Tibial nerve (tissue), 3 donors: ENCODE measurements around the gene DISP2.

Source experiments
- CTCF ChIP-seq, 5 experiments: fragments of 200-600 bp in 3 of 5; fragments of 450-650 bp in 2 of 5; sonication (generic) in 3 of 5; IDR thresholded peaks; one replicate each; pipeline ENCODE4 v1.5.1; 2016 to 2019; ENCODE audit warnings: antibody characterized with exemption in 5 of 5, mild to moderate bottlenecking in 3 of 5, moderate library complexity in 2 of 5
- POLR2A ChIP-seq, 2 donors: fragments of 450-650 bp; IDR thresholded peaks; one replicate each; pipeline ENCODE4 v1.6.1; 2017; ENCODE audit warnings: antibody characterized with exemption in 2 of 2, mild to moderate bottlenecking in 2 of 2, moderate library complexity in 2 of 2

GRCh38 chr15:40338041-40338657 lies 19.9 kb upstream of the DISP2 start:
- TF ChIP-seq CTCF (IDR thresholded peaks at IDR 0.05), result peak; percentile 67 to 74 (median 68)
- TF ChIP-seq POLR2A (IDR thresholded peaks at IDR 0.05), result no peak
